GM19043 (cell line): ENCODE results near the gene CDT1.
"Not testable (repeated sequence)": the region's sequence is repeated elsewhere in the genome, so short reads cannot be mapped to it uniquely, and the experiment has no call there.

Experiments used
- ATAC-seq: cut with Tn5 transposase; IDR thresholded peaks from one replicate; pipeline ENCODE4 v1.9.1; 2021; ENCODE audit warnings: low read depth; ENCODE audit not compliant: unreplicated experiment

The CDT1 gene

GRCh38 chr16:88815901-88816589 is 12.5 kb downstream of the CDT1 start:
- ATAC-seq, result no peak

GRCh38 chr16:88816736-88817535 is 13.3 kb downstream of the CDT1 start:
- no peak for ATAC-seq

GRCh38 chr16:88817785-88818574 is 14.4 kb downstream of the CDT1 start:
- no peak for ATAC-seq

- no peak for ATAC-seq
Measured at GRCh38 chr16:88818575-88818874, 14.9 kb downstream of the CDT1 start.

GRCh38 chr16:88819126-88819525 is 15.5 kb downstream of the CDT1 start:
- ATAC-seq, result no peak

GRCh38 chr16:88820385-88821025 is 16.9 kb downstream of the CDT1 start:
- no peak for ATAC-seq

- no peak for ATAC-seq
Measured at GRCh38 chr16:88821168-88821850, 17.7 kb downstream of the CDT1 start.

GRCh38 chr16:88822281-88823040 is 18.9 kb downstream of the CDT1 start:
- ATAC-seq, result no peak

- not testable (repeated sequence) for ATAC-seq
Measured at GRCh38 chr16:88823646-88824045, 20.1 kb downstream of the CDT1 start.

GRCh38 chr16:88824256-88825077 is 20.9 kb downstream of the CDT1 start:
- ATAC-seq, result no peak

GRCh38 chr16:88825146-88825545 is 21.6 kb downstream of the CDT1 start:
- no peak for ATAC-seq

GRCh38 chr16:88826070-88826840 is 22.7 kb downstream of the CDT1 start:
- ATAC-seq, result no peak

- ATAC-seq, result no peak
Measured at GRCh38 chr16:88827727-88828126, 24.1 kb downstream of the CDT1 start.

GRCh38 chr16:88828711-88829110 is 25.1 kb downstream of the CDT1 start:
- no peak for ATAC-seq

- ATAC-seq, result no peak
Measured at GRCh38 chr16:88830258-88830657, 26.7 kb downstream of the CDT1 start.

- no peak for ATAC-seq
Measured at GRCh38 chr16:88830783-88831182, 27.2 kb downstream of the CDT1 start.

- ATAC-seq, result no peak
Measured at GRCh38 chr16:88831838-88832237, 28.2 kb downstream of the CDT1 start.

GRCh38 chr16:88833086-88833485 is 29.5 kb downstream of the CDT1 start:
- ATAC-seq, result no peak
